ENCODE results near the gene FUCA1.

FUCA1 gene

GRCh38 chr1:23910553-23911246, 42.6 kb upstream of the FUCA1 start:
- H3K27ac ChIP-seq: no peak overlapping the region
- TF ChIP-seq ZFX (IDR thresholded peaks at IDR 0.05): no peak
- TF ChIP-seq, protein P1, sequence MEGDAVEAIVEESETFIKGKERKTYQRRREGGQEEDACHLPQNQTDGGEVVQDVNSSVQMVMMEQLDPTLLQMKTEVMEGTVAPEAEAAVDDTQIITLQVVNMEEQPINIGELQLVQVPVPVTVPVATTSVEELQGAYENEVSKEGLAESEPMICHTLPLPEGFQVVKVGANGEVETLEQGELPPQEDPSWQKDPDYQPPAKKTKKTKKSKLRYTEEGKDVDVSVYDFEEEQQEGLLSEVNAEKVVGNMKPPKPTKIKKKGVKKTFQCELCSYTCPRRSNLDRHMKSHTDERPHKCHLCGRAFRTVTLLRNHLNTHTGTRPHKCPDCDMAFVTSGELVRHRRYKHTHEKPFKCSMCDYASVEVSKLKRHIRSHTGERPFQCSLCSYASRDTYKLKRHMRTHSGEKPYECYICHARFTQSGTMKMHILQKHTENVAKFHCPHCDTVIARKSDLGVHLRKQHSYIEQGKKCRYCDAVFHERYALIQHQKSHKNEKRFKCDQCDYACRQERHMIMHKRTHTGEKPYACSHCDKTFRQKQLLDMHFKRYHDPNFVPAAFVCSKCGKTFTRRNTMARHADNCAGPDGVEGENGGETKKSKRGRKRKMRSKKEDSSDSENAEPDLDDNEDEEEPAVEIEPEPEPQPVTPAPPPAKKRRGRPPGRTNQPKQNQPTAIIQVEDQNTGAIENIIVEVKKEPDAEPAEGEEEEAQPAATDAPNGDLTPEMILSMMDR (conservative IDR thresholded peaks at IDR 0.05): no peak

DNA sequence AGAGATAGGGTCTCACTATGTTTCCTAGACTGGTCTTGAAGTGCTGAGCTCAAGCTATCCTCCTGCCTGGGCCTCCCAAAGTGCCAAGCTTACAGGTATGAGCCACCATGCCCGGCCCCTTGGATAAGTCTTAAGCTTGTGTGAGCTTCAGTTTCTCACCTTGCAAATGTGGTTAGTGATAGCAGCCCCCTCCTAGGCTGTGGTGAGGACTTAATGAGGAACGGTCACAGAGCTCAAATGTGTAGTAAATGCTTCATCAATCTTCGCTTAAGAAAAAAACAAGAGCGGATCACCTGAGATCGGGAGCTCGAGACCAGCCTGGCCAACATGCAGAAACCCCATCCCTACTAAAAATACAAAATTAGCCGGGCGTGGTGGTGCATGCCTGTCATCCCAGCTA, 42.1 kb upstream of the FUCA1 start:
- TF ChIP-seq, protein P1 (conservative IDR thresholded peaks at IDR 0.05): no peak
- TF ChIP-seq ZFX (IDR thresholded peaks at IDR 0.05): no peak
- H3K27ac ChIP-seq: no peak overlapping the region

GRCh38 chr1:23909412-23909811, 41.3 kb upstream of the FUCA1 start:
- TF ChIP-seq, protein P1 (conservative IDR thresholded peaks at IDR 0.05): no peak
- TF ChIP-seq ZFX (IDR thresholded peaks at IDR 0.05): no peak

DNA sequence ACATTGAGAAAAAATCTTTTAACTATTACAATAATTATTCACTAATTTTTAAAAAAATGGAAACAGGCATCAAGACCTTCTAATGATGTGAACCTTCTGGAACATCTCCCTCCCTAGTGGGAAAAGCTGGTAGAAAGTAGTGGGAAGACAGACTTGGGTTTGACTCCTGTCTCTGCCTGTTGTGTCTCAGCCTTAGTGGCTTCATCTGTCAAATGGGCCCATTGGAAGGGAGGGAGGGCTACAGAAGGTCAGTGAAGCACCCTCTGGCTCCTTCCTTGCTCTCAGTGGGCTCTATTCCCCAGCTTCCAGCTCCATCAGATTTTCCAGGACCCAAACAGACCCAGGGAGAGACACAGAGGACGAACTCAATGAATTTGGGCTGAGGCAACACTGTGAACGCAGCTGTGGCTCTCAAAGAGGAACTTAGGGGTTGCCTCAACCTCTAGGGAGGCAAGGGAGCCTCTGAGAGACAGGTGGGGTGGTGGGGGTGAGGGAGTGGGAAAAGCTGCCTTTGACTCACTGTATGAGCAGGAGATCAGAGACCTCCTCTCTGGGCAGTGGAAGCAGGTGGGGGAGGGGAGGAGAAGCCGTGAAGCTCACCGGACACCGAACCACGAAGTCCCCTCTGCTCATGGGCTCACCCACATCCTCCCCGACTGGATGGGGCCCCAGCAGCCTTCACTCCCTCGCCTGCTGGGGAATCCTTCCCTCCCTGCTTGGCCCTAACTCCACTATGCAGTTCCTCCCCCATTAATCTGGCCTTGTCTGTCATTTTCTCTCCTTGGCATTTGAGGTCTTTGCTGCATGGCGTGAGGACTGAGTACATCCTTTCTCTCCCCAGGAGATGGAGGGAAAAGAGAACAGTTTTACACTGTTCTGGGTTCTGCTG, 40.6 kb upstream of the FUCA1 start:
- no peak overlapping the region for H3K27ac ChIP-seq

More at GRCh38 chr1:23909412-23909811, 41.3 kb upstream of the FUCA1 start:
- H3K27ac ChIP-seq: no peak overlapping the region

DNA sequence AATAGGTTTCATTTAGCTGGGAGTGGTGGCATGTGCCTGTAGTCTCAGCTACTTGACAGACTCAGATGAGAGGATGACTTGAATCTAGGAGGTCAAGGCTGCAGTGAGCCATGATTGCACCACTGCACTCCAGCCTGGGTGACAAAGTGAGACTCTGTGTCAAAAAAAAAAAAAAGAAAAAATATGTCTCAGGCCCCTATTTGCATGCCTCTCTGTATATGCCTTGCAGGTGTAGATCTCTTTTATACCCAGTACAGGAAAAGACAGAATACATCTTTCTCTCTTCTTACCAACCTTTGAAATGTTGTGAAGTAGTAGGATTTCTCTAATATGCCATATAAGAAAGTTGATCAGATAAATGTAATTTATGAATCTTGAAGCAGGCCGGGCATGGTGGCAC, 38.6 kb upstream of the FUCA1 start:
- H3K27ac ChIP-seq: no peak overlapping the region
- no peak for TF ChIP-seq ZFX (IDR thresholded peaks at IDR 0.05)
- TF ChIP-seq, protein P1 (conservative IDR thresholded peaks at IDR 0.05): no peak

More for the DNA sequence above, 40.6 kb upstream of the FUCA1 start:
- TF ChIP-seq ZFX (IDR thresholded peaks at IDR 0.05): no peak
- TF ChIP-seq, protein P1 (conservative IDR thresholded peaks at IDR 0.05): no peak

GRCh38 chr1:23905461-23906025, 37.5 kb upstream of the FUCA1 start:
- no peak overlapping the region for H3K27ac ChIP-seq
- TF ChIP-seq ZFX (IDR thresholded peaks at IDR 0.05): no peak
- TF ChIP-seq, protein P1 (conservative IDR thresholded peaks at IDR 0.05): no peak
